ENCODE data around the gene ASAP3.

The ASAP3 gene

GRCh38 chr1:23403735-23404486, 80.1 kb downstream of the ASAP3 start:
- no peak overlapping the region for H3K4me3 ChIP-seq (ENCODE audit: low read depth, low read length)
- DNase-seq (ENCODE audit: low read depth): peak; percentile 77

DNA sequence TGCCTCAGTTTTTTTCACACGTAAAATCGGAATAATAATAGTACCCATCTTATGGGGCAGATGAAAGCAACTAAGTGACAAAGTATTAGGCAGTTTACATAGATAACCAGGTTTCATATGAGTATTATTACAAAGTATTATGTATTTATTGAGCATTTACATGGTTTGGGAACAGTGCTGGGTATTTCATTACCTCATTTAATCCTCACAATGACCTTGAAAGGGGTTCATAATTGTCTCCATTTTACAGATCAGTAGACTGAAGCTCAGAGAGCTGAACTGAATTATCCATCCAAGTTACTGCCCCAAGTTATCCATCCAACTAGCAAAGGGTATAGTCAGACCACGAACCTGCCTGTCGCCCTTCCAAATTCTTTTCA, 80.6 kb downstream of the ASAP3 start:
- no peak for DNase-seq (ENCODE audit: low read depth)
- H3K4me3 ChIP-seq (ENCODE audit: low read depth, low read length): no peak overlapping the region

DNA sequence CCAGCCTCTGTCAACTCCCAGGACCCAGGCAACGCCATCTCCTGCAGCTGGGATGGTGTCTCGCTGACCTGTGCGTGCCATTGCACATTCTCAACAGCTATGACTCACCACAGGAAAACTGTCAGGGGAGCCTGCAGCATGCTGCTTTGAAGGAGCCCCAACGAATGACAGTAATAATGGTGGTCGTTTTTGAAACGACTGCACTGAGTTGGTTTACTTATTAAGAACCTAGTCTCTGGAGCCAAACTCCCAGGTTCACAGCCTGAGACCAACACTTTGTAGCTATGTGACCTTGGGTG, 81.0 kb downstream of the ASAP3 start:
- DNase-seq (ENCODE audit: low read depth): peak; percentile 39
- no peak overlapping the region for H3K4me3 ChIP-seq (ENCODE audit: low read depth, low read length)

DNA sequence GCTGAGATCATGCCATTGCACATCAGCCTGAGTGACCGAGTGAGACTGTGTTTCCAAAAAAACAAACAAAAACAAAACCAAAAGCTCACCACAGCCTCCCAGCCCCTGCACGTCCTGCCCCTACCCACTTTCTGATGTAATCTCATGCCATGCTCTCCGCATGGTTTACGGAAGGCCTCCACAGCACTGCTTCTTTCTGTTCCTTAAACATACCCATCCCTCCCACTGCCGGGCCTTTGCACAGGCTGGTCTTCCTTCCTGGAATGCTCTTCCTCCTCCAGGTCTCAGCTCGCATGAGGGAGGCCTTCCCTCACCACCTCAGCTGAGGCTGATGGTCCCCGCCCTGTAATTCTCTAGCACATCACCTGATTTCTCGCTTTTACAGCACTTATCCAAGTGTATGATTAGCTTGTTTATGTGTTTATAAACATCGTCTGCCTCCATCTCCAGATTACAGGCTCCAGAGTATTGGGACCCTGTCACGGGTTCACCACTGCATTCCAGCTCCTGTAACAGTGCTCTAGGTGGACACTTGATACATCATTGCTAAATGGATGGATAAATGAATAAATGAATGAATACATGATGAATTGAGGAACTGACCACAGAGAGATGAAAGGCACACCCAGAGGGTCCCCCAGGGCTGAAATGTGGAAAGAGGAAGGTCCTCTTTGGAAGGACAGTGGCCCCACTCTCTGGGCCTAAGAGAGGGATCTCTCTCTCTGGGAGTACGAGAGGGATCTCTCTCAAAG, 81.5 kb downstream of the ASAP3 start:
- no peak for DNase-seq (ENCODE audit: low read depth)
- no peak overlapping the region for H3K4me3 ChIP-seq (ENCODE audit: low read depth, low read length)

DNA sequence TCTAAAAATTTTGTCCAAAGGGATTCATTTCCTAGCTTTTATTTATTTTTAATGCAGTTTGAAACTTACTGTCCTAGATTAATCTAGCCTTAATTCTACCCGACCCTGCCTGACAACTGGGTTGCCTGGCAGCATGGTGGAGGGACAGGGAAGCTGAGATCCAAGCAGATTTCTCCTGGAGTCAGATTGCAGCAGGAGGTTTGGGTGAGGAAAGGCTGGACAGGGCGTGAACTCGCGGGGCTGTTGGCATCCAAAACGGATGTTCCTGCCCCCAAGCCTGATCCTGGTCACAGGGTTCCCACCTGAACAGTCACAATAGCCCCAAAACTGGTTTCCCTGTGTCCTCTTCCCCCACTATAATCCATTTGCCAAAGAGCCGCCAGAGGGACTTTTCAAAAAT, 82.7 kb downstream of the ASAP3 start:
- H3K4me3 ChIP-seq (ENCODE audit: low read depth, low read length): no peak overlapping the region
- no peak for DNase-seq (ENCODE audit: low read depth)

- DNase-seq (ENCODE audit: low read depth): peak; percentile 42
- no peak overlapping the region for H3K4me3 ChIP-seq (ENCODE audit: low read depth, low read length)
Measured at GRCh38 chr1:23400324-23401114, 83.5 kb downstream of the ASAP3 start.

GRCh38 chr1:23399229-23399628, 84.8 kb downstream of the ASAP3 start:
- DNase-seq (ENCODE audit: low read depth): no peak
- H3K4me3 ChIP-seq (ENCODE audit: low read depth, low read length): no peak overlapping the region

DNA sequence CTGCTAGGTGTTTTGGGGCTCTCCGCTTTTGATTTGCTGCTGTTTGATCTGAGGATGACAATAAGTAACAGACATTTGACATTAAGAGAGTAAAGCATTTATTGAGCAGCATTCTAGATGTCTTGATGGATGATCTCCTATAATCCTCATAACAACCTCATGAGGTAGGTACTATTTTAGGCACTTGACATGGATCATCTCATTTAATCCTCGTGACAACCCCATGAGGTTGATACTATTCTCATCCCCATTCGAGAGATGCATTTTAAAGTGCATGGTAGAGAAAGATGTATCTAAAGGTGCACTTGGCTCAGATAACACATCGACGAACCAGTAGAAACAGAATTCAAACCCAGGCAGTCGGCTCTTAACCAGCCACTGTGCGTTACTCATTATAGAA, 86.1 kb downstream of the ASAP3 start:
- no peak for DNase-seq (ENCODE audit: low read depth)
- no peak overlapping the region for H3K4me3 ChIP-seq (ENCODE audit: low read depth, low read length)

DNA sequence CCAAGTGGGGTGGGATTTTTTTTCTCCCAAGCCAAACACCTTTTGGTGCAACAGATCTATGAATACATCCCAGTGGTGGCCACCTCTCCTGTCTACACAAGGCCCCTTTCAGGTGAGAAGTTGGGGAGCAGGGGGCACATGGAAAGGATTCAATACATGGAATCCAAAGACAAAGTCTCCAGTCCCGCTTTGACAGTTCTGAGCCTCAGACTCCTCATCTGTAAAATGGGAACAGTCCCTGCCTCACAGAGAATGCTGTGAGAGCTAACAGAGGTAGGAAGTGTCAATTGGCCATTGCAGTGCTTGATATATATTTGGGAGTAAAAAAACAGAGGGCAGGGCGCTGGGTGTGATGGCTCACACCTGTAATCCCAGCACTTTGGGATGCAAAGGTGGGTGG, 87.6 kb downstream of the ASAP3 start:
- H3K4me3 ChIP-seq (ENCODE audit: low read depth, low read length): no peak overlapping the region
- DNase-seq (ENCODE audit: low read depth): no peak

DNA sequence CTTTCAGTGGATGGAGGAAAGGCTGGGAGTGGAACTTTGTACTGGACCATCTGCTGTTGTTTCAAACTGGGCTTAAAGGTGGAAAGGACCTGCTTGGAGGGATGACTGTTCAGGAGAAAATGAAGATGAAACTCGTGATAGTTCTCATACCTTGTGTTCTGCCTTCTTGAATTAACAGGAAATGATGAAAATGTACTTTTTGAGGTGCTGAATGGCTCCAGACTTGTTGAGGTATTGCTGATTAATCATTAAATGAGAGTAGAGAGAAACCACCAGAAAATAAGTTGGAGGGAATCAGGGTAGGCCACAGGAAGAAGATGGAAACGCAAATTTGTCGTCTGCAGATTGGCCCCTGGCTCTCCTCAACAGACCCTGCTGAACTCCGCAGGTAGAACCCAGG, 88.1 kb downstream of the ASAP3 start:
- H3K4me3 ChIP-seq (ENCODE audit: low read depth, low read length): no peak overlapping the region
- DNase-seq (ENCODE audit: low read depth): no peak

DNA sequence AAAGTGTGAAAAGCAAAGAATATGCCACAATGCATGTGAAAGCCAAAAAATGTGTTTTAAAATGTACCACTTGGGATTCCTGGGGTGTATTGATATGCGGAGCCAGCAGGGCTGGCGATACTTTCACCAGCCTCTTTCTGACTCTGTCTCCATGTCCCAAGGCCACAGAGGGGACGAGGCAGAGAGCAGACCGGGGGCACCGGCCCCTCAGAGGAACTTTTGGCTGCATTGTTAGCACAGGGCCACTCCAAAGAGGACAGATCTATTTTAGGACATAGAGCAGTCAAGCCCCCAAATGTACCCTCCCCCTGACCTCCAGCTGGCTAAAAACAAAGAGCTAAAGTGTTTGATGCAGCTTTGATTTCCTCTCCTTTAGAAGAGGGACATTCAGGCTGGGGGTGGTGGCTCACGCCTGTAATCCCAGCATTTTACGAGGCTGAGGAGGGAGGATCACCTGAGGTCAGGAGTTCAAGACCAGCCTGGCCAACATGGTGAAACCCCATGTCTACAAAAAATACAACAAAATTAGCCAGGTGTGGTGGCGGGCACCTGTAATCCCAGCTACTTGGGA, 88.7 kb downstream of the ASAP3 start:
- no peak for DNase-seq (ENCODE audit: low read depth)
- no peak overlapping the region for H3K4me3 ChIP-seq (ENCODE audit: low read depth, low read length)

DNA sequence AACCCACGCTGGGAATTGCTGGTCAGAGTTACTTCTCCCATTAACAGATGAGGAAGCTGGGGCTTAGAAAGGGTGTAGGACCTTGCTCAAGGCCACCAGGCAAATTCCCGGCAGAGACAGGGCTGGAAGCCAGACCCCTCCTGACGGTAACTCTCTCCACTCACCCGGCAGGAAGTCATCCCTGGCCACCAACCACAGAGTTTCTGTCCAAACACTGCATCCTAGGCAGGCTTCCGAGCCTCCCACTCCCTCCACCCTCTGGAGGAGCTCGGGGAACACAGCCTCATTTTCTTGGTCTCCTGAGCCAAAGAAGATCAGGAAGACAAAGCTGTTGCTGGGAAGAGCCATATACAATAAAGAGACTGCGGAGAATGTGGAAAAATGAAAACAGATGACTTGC, 89.3 kb downstream of the ASAP3 start:
- no peak overlapping the region for H3K4me3 ChIP-seq (ENCODE audit: low read depth, low read length)
- peak; percentile 60 for DNase-seq (ENCODE audit: low read depth)

DNA sequence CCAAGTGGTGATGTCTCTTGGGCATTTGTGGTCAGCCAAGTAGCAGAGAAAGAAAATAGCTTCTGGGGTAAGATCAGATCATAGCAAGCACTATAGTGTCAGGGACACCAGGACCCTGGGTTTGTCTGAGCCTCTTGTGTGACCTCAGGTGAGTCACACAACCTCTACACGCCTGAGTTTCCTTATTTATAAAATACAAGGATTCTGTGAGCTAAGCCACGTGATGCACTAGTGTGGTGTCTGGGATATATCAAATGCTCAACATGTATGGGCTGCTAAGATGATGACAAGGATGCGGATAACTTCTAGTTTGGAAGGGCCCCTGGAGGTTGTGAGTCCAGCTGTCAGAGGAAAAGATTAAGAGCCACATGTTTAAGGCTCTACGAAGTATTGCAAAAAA, 89.8 kb downstream of the ASAP3 start:
- peak; percentile 90 for DNase-seq (ENCODE audit: low read depth)
- H3K4me3 ChIP-seq (ENCODE audit: low read depth, low read length): no peak overlapping the region

DNA sequence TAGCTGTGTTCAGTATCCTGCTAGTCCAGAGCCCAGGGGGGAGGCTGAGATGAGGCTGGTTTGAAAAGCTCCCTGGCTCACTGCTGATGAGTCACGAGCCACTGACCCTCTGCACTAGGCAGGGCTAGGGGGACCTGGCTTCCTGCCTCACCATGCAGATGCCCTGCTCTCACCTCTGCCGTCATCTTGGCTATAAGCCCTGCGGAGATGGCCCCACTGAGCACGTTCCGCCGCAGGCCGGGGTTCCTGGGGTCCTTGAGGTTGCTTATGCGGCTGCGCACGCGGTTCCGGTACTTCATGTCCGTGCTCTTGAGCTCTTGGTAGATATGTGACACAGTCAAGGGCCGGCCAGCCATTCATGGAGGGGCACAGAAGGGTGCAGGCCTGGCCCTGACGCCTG, 90.3 kb downstream of the ASAP3 start:
- H3K4me3 ChIP-seq (ENCODE audit: low read depth, low read length): no peak overlapping the region
- peak; percentile 54 for DNase-seq (ENCODE audit: low read depth)

DNA sequence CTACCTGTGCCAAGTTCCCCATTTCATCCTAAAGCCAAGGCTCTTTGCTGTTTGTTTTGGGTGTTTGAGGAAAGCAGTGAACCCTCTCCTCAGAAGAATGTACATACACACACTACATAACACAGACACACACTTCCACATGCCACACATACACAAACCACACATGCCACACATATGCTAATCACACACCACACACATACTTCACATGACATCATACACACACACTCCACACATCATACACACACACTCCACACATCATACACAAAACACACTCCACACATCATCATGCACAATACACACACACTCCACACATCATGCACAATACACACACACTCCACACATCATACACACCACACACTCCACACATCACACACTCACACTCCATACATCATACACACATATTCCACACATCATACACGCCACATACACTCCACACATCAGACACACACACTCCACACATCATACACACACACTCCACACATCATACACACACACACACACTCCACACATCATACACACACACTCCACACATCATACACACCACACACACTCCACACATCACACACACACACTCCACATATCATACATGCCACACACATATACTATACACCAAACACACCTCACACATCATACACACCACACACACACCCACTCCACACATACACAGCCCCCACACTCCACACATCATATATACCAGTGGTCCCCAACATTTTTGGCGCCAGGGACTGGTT, 91.7 kb downstream of the ASAP3 start:
- no peak overlapping the region for H3K4me3 ChIP-seq (ENCODE audit: low read depth, low read length)
- DNase-seq (ENCODE audit: low read depth): no peak

DNA sequence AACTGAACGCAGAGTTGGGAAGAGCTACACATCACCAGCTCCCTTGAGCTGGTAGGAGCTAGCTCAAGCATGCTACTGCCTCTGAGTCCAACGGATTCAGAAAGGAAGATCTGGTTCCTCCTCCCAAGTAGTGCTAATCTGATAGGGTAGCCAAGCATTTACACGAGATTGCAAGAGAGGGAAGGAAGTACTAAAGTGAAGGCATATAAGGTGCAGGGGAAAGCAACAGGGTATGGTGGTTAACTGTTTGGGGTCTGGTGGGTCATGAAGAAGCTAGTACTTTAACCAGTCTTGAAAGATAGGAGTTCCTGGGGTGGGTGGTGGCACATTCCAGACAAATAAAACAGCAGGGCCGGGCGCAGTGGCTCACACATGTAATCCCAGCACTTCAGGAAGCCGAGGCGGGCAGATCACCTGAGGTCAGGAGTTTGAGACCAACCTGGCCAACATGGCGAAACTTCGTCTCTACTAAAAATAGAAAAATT, 94.1 kb downstream of the ASAP3 start:
- DNase-seq (ENCODE audit: low read depth): no peak
- H3K4me3 ChIP-seq (ENCODE audit: low read depth, low read length): no peak overlapping the region

GRCh38 chr1:23387494-23387893, 96.5 kb downstream of the ASAP3 start:
- H3K4me3 ChIP-seq (ENCODE audit: low read depth, low read length): no peak overlapping the region
- no peak for DNase-seq (ENCODE audit: low read depth)

GRCh38 chr1:23385119-23385621, 98.8 kb downstream of the ASAP3 start:
- no peak overlapping the region for H3K4me3 ChIP-seq (ENCODE audit: low read depth, low read length)
- DNase-seq (ENCODE audit: low read depth): no peak

- no peak for DNase-seq (ENCODE audit: low read depth)
- H3K4me3 ChIP-seq (ENCODE audit: low read depth, low read length): no peak overlapping the region
Measured at GRCh38 chr1:23384312-23385058, 99.5 kb downstream of the ASAP3 start.

Measured in skeletal muscle cell (primary cell).